Breast epithelium (tissue), 4 donors: ENCODE data around the gene DYDC2. TPM values are rescaled to one million over a fixed set of nuclear protein-coding genes. Genes with fewer than 3 reads are reported as not detected.

Source experiments
- DNase-seq, 2 donors: peaks; one replicate each; pipeline ENCODE4 v3.0.0-alpha.2; 2019; ENCODE audit warnings: low spot score in 2 of 2
- H3K27ac ChIP-seq, 2 donors: fragments of 200-600 bp; sonication (generic) in 1 of 2; one replicate each; pipeline ENCODE4 v1.5.1; 2016 to 2019; ENCODE audit warnings: mild to moderate bottlenecking in 1 of 2
- H3K27me3 ChIP-seq, 2 donors: fragments of 200-600 bp; sonication (generic) in 1 of 2; one replicate each; pipeline versions ENCODE4 v1.5.1 to v1.6.0; 2017 to 2019; ENCODE audit warnings: control low read depth in 1 of 2, mild to moderate bottlenecking in 1 of 2
- H3K36me3 ChIP-seq: fragments of 200-600 bp; one replicate; pipeline ENCODE4 v1.5.1; 2019
- H3K4me1 ChIP-seq, 2 donors: fragments of 200-600 bp; sonication (generic); one replicate each; pipeline ENCODE4 v1.5.1; 2016 to 2019; ENCODE audit warnings: control low read depth in 1 of 2
- H3K4me3 ChIP-seq, 3 donors: fragments of 200-600 bp; sonication (generic); 1 replicate in 2 of 3; 2 replicates in 1 of 3; pipeline ENCODE4 v1.5.1; 2016 to 2019; ENCODE audit warnings: mild to moderate bottlenecking in 3 of 3, moderate library complexity in 2 of 3
- H3K9me3 ChIP-seq, 2 donors: fragments of 200-600 bp; sonication (generic) in 1 of 2; one replicate each; pipeline ENCODE4 v1.5.1; 2016 to 2019; ENCODE audit warnings: control low read depth in 1 of 2
- POLR2A ChIP-seq: fragments of 450-650 bp; IDR thresholded peaks from one replicate; pipeline ENCODE4 v1.6.1; 2016; ENCODE audit warnings: antibody characterized with exemption, mild to moderate bottlenecking, moderate library complexity
- POLR2AphosphoS5 ChIP-seq, 3 donors: sonication (generic); formaldehyde crosslinking; IDR thresholded peaks; one replicate each; pipeline ENCODE4 v1.6.1; 2017; ENCODE audit warnings: antibody characterized with exemption in 3 of 3
- intact Hi-C: fragments of 100-400 bp; cut with DNase I; formaldehyde crosslinking; loops from one replicate; pipeline ENCODE4 v1.15.1; 2023; ENCODE audit warnings: low total_unique reads
- total RNA-seq, 3 donors: library from RNA; depleted of rRNA; stranded (reverse); fragments of >200 nt; gene quantifications; one replicate each; pipeline ENCODE4 v1.1.0, GENCODE V29; 2016
- TF ChIP-seq, protein P1 (sequence below), 3 donors: fragments of 450-650 bp; IDR thresholded peaks; one replicate each; pipeline ENCODE4 v1.5.1; 2016 to 2017; ENCODE audit warnings: antibody characterized with exemption in 3 of 3, mild to moderate bottlenecking in 3 of 3, moderate library complexity in 3 of 3

Gene DYDC2
- total RNA-seq, 3 donors from 2014 or later, result 0.32 TPM; not detected in 2

DNA sequence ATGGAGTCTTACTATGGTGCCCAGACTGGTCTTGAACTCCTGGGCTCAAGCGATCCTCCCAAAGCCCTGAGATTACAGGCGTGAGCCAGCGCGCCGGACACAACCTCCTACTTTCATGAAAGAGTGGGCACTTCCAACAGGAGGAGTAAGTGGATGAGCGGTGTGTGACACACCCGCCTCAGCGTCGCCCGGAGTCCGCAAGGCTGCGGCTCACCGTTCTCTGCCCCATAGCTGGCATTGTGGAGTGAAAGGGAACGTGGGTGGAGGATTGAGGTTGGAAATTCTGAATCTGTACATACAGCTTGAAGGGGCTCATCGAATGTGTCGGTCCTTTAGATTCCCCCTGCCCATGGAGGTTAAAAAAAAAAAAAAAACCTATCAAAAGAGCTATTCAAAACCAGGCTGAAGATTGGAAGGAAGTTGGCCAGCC, 51.2 kb downstream of the DYDC2 start:
- Histone ChIP-seq H3K27me3 (no peaks in the 10 kb centered on the region), H3K27ac (peak overlapping the region; percentile 81 to 88), H3K4me1 (peaks cover under 1 to 1% of the 10 kb centered on the region in 2 donors), H3K9me3 (no peaks in the 10 kb centered on the region), H3K4me3 (peak overlapping the region; percentile 64 to 92 (median 83)), H3K36me3 (no peaks in the 10 kb centered on the region)
- intact Hi-C loops, result loop anchor here (5.0 kb wide), 1 partner anchor 44 kb away; the partner anchor contains the start of gene TSPAN14
- no peak for DNase-seq
- TF ChIP-seq, protein P1, sequence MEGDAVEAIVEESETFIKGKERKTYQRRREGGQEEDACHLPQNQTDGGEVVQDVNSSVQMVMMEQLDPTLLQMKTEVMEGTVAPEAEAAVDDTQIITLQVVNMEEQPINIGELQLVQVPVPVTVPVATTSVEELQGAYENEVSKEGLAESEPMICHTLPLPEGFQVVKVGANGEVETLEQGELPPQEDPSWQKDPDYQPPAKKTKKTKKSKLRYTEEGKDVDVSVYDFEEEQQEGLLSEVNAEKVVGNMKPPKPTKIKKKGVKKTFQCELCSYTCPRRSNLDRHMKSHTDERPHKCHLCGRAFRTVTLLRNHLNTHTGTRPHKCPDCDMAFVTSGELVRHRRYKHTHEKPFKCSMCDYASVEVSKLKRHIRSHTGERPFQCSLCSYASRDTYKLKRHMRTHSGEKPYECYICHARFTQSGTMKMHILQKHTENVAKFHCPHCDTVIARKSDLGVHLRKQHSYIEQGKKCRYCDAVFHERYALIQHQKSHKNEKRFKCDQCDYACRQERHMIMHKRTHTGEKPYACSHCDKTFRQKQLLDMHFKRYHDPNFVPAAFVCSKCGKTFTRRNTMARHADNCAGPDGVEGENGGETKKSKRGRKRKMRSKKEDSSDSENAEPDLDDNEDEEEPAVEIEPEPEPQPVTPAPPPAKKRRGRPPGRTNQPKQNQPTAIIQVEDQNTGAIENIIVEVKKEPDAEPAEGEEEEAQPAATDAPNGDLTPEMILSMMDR (IDR thresholded peaks at IDR 0.05), result no peak
- TF ChIP-seq POLR2A (no peak), POLR2AphosphoS5 (IDR thresholded peaks at IDR 0.05) (no peak)

DNA sequence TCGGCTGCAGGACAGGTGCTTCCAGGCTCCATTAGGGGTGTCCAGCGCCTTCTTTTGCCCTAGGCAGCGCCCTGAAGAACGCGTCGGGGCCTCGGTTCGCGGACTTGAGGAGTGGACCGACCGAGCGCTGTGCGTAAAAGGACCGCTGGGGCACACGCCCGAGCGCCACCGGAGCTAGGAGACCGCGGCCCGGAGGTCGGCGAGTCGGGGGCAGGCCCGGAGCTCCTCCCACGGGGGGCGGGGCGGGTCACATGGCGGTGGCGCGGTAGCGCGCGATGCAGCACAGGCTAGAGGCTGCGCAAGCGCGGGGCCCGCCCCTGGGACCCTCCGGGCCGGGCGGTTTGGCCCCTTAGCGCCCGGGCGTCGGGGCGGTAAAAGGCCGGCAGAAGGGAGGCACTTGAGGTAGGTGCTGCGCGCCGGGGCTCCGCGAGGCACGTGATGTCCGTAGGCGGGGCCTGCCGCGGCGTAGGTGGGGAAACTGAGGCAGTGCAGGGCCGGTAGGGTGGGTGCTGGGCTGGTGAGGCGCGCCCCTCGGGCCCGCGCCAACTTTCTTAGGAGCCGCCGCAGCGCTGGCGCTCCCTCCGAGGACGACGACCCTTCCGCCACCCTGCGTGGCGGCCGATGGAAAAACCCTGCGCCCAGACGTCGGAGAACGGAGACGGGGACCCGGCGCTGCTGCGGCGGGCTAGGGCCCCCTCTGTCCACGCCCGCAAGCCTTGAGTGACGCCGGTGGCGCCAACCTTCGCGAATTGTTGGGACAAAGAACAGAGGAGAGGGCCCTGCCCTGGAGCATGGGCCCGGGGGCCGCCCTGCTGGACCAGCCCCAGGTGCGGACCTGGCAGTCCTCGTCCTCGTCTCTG, 51.9 kb downstream of the DYDC2 start, which contains the start of gene PRXL2A:
TSS of gene PRXL2A (plus strand) at position 310 of the 860 bp plus-strand sequence. CDS start 11,917 bp downstream, outside the sequence.
- TF ChIP-seq, protein P1 (IDR thresholded peaks at IDR 0.05), result no peak
- peak in 2 of 3 donors; percentile 23 to 31 for TF ChIP-seq POLR2AphosphoS5 (IDR thresholded peaks at IDR 0.05)
- TF ChIP-seq POLR2A, result no peak
- peak within 1 kb of the TSS; percentile 81 to 88 for H3K27ac ChIP-seq
- H3K27me3 ChIP-seq, result no peaks in the 10 kb centered on the region
- H3K4me1 ChIP-seq, result peaks cover 3 to 7% of the 10 kb centered on the region in 2 donors
- peak; percentile 57 to 84 for DNase-seq
- no peaks in the 10 kb centered on the region for H3K36me3 ChIP-seq
- H3K9me3 ChIP-seq, result no peaks in the 10 kb centered on the region
- H3K4me3 ChIP-seq, result peak within 1 kb of the TSS; percentile 64 to 92 (median 83)
- intact Hi-C loops, result loop anchor here (5.0 kb wide), 1 partner anchor 44 kb away; the partner anchor contains the start of gene TSPAN14

DNA sequence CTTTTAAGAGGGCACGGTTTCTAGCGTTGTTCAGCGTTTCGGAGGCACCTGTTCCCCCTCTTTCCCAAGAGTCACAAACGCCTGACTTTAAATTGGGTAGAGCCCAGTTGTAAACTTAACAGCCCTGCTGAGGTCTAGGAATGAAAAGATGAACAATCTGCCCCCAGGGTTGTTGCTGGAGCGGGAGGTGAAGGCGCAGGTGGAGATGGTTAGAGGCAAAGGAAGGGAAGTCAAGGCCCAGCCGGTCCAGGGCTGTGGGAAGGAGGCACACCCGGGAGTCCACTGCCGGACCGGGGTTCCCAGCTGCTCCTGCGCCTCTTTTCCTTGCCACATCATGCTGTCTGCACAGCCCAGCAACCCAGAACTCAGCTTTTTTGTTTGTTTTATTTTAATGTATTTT, 52.5 kb downstream of the DYDC2 start:
- peak overlapping the region; percentile 81 to 88 for H3K27ac ChIP-seq
- intact Hi-C loops, result loop anchor here (5.0 kb wide), 1 partner anchor 43 kb away; the partner anchor contains the start of gene TSPAN14
- TF ChIP-seq, protein P1 (IDR thresholded peaks at IDR 0.05), result no peak
- TF ChIP-seq POLR2A, result no peak
- TF ChIP-seq POLR2AphosphoS5 (IDR thresholded peaks at IDR 0.05), result no peak
- DNase-seq, result no peak
- H3K36me3 ChIP-seq, result no peaks in the 10 kb centered on the region
- no peaks in the 10 kb centered on the region for H3K9me3 ChIP-seq
- H3K27me3 ChIP-seq, result no peaks in the 10 kb centered on the region
- H3K4me1 ChIP-seq, result peaks cover 7 to 14% of the 10 kb centered on the region in 2 donors
- peak overlapping the region; percentile 64 to 92 (median 83) for H3K4me3 ChIP-seq

DNA sequence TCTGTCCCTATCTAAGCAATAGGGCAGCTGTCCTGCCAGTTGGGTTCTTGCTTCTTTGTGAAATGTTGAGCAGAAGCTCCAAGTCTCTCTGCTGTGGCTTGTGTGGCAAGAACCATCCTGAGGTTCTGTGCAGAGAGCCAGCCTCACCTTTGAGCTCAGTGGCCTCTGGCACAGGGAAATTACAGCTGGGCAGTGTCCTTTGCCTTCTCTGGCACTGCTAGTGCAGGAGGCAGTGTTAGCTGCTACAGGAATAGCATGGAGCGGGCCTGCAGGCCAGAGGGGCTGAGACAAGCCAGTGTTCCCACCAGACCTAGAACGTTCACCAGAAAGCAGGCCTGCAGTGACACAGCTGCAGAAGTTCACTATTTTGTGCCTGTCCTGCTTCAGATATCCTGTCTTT, 53.5 kb downstream of the DYDC2 start:
- DNase-seq, result no peak
- peak overlapping the region in 1 of 3 donors; percentile 22 for H3K4me3 ChIP-seq
- peak overlapping the region in 1 of 2 donors; percentile 86 for H3K27ac ChIP-seq
- H3K27me3 ChIP-seq, result no peaks in the 10 kb centered on the region
- H3K9me3 ChIP-seq, result no peaks in the 10 kb centered on the region
- H3K36me3 ChIP-seq, result no peaks in the 10 kb centered on the region
- TF ChIP-seq POLR2AphosphoS5 (IDR thresholded peaks at IDR 0.05), result no peak
- TF ChIP-seq, protein P1 (IDR thresholded peaks at IDR 0.05), result no peak
- TF ChIP-seq POLR2A, result no peak
- intact Hi-C loops, result no loop called here
- H3K4me1 ChIP-seq, result peaks cover 7 to 17% of the 10 kb centered on the region in 2 donors
